Transverse colon (tissue), 4 donors: ENCODE data around the gene COL20A1.

Experiments
- CTCF ChIP-seq, 5 experiments: fragments of 200-600 bp in 3 of 5; fragments of 450-650 bp in 2 of 5; sonication (generic) in 3 of 5; IDR thresholded peaks; 1 replicate in 2 of 5; 2 replicates in 3 of 5; pipeline ENCODE4 v1.5.1; 2016 to 2017; ENCODE audit warnings: antibody characterized with exemption in 5 of 5, inconsistent platforms in 3 of 5, mild to moderate bottlenecking in 2 of 5, moderate library complexity in 1 of 5
- EP300 ChIP-seq: sonication (generic); formaldehyde crosslinking; IDR thresholded peaks from one replicate; pipeline ENCODE4 v1.6.1; 2017; ENCODE audit warnings: antibody characterized with exemption, low read depth
- POLR2A ChIP-seq: fragments of 450-650 bp; IDR thresholded peaks from one replicate; pipeline ENCODE4 v1.6.1; 2016; ENCODE audit warnings: antibody characterized with exemption, mild to moderate bottlenecking, moderate library complexity
- POLR2AphosphoS5 ChIP-seq, 3 donors: sonication (generic); formaldehyde crosslinking; IDR thresholded peaks; one replicate each; pipeline ENCODE4 v1.6.1; 2016; ENCODE audit warnings: antibody characterized with exemption in 3 of 3

- TF ChIP-seq CTCF (IDR thresholded peaks at IDR 0.05) (no peak), EP300 (no peak), POLR2A (no peak), POLR2AphosphoS5 (IDR thresholded peaks at IDR 0.05) (no peak)
Observed at GRCh38 chr20:63268256-63268655, 24.7 kb upstream of the COL20A1 start.
